Stimulated activated CD8-positive, alpha-beta memory T cell treated with anti-CD3 and anti-CD28 coated beads, Interleukin-12 subunit alpha, Interleukin-12 subunit beta, amount 100 ng/mL, for 24 hours (primary cell): ENCODE data around the gene GOSR1.
"Not testable (repeated sequence)": the region's sequence is repeated elsewhere in the genome, so short reads cannot be mapped to it uniquely, and the experiment has no call there.

Source experiments
- DNase-seq: peaks from one replicate; pipeline ENCODE4 v3.0.0-alpha.2; 2020; ENCODE audit errors: extremely low read depth

Gene GOSR1

DNA sequence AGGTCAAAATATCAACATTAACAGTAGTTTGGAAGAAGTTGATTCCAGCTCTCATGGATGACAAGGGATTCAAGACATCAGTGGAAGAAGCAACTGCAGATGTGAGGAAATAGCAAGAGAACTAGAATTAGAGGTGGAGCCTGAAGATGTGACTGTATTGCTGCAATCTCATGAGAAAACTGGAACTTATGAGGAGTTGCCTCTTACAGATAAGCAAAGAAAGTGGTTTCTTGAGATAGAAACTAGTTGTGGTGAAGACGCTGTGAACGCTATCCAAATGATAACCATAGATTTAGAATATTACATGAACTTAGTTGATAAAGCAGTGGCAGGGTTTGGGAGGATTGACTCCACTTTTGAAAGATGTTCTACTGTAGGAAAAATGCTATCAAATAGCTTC, 67.8 kb downstream of the GOSR1 start:
- DNase-seq, result no peak

DNA sequence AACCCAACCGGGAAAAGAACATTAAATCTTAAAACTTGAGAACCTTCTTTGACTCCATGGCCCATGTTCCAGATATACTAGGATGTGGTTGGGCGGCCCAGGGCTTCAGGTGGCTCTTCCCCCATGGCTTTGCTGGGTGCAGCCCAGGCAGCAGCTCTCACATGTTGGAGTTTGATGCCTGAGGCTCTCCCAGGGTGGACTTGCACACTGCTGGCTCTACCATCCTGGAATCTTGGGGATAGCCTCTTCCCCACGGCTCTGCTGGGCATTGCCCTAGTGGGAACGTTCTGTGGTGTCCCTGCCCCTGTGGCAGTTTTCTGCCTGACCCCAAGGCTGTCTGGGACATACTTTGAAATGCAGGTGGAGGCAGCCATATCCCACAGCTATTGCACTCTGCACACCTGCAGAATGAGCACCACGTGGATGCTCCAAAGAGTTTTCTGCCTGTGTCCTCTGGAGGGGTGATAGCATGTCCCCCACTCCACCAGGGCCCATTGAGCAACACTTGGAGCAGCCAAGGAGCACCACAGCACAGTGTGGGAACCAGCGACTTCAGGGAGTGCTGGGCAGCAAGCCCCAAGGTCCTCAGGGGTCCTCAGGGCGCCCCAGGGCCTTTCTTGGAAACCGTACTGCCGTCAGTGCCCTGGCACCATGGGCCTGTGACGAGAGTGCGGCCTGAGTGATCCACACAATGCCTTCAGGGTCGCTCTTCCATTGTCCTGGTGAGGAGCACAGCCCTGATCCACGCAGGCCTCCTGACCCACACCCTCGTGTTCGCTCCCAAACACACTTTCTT, 70.8 kb downstream of the GOSR1 start:
- no peak for DNase-seq

DNA sequence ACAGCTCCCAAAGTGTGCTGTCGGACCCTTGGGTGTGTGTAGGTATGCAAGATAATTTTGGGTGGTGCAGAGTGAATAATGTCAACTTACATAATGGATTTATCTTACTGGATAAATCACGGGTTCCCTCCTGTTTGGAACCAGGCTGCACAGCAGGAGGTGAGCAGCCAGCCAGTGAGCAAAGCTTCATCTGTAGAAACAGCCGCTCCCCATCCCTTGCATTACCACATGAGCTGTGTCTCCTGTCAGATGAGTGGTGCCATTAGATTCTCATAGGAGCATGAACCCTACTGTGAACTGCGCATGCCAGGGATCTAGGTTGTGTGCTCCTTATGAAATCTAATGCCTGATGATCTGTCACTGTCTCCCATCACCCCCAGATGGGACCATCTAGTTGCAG, 72.0 kb downstream of the GOSR1 start:
- DNase-seq, result not testable (repeated sequence)

DNA sequence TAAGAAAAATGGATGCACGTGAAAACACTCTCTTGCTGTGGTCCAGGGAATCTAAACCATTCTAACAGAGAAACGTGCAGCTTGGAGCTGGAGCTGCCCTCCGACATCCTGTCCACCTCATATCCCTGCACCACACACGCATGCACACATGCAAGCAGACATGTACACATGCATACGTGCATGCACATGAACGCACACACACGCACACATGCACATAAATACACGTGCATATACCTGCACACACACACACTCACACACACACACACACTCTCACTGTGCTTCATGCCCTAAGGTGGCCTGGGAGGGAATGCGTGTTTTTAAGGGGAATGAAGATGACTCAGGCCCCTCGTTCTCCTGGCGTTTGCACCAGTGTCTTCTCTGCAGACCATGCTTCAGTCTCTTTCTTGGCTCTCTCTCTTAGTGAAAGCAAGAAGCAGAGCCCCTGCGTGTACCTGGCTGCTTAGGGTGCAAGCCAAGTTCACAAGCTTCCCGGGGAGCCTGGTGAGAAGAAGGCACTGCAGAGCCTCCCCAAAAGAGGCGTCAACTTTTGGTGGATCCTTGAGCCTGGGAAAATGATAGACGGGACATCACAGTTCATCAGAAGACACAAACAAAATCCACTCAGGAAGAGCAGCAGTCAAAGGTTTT, 72.8 kb downstream of the GOSR1 start:
- DNase-seq, result no peak

DNA sequence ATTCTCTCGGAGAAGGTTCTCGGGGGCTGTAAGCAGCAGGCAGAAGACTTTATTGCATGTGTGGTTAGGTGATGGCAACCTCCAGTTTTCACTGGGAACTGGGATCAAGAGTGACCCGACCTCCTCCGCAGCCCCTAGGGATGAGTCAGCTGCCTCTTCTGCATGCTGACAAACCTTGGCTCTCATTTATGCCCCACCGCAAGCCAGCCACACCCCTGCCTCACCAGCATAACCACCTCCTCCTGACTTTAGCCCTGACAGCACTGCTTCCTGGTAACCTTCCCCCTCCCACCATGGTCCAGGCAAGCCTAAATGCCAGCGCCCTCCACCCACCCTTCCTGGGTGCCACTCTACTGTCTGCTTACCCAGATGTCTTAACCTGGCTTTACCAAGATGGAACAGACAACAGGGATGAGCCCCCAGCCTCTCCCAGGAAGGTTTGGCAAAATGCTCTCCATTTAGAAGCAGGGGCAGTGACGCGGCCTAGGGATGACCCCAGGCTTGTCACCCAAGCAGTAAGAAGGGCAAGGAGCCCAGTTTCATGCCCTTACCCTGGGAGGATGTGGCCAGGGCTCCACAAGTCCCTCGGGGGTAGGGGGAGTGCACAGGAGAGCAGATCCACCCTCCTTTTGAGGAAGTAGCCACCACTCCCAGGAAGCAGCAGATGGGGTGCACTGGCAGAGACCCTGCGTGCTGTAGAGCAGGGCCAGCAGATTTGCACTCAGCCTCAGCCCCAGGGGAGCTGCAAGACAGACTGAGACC, 73.5 kb downstream of the GOSR1 start:
- no peak for DNase-seq

DNA sequence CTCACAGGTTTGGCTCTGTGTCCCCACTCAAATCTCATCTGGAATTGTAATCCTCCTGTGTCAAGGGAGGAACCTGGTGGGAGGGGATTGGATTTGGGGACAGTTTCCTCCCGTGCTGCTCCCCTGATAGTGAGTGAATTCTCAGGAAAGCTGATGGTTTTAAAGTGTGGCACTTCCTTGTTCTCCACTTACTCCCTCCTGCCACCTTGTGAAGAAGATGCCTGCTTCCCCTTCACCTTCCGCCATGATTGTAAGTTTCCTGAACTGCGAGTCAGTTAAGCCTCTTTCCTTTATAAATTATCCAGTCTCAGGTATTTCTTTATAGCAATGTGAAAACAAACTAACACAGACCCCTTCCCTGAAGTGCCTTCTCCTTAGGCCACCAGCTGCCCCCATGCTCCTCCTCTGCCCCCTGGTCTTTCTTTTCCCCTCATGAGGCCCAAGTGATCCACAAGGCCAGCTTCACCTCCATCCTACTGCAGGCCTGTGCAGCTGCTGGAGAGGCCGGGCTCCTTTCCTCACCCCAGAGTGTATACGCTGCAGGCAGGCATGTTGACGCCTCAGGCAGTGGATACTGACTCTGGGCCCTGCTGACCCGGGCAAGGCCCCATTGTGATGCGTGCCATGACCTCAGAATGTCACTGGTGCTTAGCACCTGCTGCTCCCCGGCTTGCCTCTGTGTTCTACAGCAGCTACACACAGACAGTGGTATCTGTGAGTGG, 74.2 kb downstream of the GOSR1 start:
- DNase-seq, result not testable (repeated sequence)

DNA sequence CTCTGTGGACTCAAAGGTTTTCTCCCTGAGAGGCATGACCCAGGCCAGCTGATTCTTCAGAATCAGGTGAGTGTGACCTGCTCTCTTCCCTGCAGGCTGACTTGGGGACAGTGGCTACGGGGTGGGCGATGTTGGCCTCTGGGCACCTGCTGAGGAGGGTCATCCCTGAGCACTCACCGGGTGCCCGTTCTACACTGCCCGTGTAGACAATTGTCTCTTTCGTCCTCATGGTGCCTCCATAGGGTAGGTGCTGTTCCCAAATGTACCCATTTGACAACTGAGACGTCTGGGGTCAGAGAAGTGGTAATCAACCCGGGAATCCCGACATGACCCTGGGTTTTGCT, 74.8 kb downstream of the GOSR1 start:
- DNase-seq, result no peak

DNA sequence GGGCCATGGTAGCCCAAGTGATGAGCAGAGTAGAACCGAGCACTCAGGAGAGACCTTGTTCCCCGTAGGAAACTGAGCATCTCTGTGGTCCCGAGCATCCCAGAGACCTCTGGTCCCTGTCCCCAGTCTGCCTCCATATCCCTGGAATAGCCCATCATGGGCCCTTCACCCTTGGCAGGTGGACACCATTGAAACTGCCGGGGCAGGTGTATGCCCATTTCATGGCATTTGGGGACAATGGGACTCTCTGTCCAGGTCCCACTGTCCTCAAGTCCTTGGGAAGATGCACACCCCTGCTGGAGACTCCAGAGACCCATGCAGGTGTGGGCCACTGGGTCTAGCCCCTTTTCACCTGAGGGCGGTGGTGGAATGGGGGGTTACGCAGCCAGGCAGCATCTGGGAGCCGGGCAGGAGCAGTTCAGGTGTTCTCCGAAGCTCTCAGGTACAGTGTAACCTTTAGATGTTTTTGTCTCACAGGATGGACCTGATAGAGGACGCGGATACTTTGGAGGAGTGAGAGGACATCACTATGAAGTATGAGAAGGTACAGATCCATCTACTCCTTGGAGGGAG, 75.9 kb downstream of the GOSR1 start:
- DNase-seq, result no peak

DNA sequence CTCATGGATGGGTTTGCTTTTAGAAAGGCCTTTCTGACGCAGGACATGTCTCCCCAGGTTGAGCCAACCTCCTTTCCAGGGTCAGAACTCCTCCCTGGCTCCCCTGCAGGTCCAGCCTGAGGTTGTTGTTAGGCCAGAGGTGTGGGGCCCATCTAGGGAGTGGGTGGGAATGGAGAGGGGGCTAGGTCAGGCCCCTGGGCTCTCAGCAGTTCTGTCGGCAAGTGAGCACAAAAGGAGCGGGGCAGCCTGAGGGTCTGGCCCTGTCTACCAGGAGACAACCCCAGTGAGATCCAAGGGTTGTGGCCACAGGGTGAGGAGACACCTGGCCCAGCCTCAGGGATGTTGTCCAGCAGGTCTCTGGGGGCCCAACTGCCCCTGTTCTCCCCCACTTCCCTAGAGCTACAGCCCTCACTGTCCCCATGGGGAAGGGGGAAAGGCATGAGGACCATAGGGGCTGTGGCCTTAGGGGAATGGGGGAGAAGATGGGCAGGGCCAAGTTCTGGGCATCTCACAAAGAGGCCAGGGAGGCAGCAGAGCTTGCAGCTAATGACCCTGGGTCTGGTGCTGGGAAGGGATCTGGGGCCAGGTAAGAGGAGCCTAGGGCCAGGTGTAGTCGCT, 76.7 kb downstream of the GOSR1 start:
- not testable (repeated sequence) for DNase-seq

DNA sequence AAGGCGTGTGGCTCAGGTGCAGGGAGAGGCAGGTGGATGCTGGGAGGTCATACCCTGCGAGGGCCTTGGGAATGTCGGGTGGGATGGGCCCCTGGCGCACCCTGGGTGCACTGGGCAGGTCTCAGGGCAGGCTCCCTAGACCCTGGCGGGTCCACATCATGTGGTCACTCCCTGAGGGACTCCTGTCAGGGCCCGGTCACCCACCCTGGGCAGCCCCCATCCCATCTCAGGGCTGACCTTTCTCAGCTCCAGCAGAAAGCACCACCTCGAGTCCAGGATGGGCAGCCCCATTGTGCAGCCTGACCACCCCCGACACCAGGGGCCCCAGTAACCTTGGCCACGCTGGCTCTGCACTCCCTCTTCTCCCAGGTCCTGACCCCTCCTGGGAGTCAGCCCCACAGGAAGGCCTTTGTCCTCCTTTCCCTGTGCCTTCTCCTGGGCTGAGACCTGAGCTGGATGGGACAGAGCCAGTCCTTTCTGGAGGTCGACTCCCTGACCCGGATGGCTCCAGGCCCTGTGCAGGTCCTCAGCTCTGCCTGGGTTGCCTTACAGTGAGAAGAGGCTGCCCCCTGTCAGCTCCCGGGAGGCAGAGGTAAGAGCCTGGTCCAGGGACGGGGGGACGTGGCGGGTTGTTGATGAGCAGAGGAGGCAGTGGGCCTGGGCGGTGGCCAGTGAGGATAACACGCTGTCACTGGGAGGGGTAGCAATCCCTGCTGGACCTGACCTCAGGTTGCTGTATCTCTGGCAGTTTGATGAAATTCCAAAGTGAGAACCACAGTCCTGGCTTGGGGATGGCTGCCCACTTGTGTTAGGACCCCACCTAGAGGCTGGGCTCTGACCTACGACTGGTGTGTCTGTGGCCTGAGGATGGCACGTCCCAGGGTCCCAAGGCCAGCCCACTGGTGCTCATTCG, 77.9 kb downstream of the GOSR1 start:
- DNase-seq, result no peak

DNA sequence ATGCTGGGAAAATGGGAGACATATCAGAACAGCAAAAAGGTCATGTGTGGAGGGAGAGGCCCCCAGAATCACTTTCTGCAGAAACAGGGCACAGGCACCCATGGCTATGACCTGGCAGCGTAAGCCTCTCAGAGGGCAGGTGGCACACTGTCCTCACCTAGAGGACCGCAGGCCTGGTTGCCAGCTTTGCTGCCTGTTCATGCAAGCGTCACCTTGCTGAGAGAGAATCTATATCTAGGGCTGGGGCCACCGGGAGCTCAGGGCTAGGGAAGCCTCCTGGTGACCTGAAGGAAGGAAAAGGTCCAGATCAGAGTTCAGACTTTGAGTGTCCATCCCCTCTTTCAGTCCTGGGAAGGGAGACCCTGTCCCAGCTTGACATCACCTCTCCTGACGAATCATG, 78.7 kb downstream of the GOSR1 start:
- DNase-seq, result no peak

DNA sequence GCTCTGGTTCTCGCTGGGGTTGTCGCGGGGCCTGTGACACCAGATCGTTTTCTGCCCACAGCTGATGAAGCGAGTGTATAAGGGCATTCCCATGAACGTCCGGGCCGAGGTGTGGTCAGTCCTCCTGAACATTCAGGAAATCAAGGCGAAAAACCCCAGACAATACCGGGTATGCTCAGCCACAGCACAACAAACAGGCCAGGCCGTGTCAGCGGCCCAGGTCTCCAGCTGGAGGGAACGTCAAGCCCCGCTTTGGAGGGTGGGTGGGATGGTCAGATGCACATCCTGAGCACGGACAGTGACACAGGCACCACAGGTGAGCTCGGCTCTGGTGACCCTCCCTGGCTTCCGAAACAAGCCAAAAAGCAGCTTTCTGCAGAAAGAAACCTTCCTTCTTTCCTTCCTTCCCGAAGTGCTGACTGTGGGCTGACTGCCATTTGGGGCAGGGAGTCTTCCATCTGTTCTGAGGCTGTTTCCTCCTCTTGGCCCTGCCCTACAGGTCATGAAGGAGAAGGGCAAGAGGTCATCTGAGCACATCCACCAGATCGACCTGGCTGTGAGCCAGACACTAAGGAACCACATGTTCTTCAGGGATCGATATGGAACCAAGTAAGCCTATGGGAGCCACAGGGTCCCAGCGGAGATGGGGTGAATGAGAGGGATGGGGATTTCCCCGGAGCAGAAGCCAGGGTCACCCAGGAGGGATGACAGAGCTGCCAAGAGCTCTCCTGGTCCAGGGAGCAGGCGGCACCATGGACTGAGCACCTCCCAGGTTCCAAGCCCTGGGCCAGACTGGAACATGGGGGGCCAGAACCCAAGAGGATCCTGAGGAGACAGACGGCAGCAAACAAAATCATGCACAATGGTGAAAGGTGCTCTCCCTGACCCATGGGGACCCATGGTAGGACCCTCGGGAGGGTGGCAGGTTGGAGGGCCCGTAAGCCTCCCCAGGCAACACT, 79.4 kb downstream of the GOSR1 start:
- no peak for DNase-seq

DNA sequence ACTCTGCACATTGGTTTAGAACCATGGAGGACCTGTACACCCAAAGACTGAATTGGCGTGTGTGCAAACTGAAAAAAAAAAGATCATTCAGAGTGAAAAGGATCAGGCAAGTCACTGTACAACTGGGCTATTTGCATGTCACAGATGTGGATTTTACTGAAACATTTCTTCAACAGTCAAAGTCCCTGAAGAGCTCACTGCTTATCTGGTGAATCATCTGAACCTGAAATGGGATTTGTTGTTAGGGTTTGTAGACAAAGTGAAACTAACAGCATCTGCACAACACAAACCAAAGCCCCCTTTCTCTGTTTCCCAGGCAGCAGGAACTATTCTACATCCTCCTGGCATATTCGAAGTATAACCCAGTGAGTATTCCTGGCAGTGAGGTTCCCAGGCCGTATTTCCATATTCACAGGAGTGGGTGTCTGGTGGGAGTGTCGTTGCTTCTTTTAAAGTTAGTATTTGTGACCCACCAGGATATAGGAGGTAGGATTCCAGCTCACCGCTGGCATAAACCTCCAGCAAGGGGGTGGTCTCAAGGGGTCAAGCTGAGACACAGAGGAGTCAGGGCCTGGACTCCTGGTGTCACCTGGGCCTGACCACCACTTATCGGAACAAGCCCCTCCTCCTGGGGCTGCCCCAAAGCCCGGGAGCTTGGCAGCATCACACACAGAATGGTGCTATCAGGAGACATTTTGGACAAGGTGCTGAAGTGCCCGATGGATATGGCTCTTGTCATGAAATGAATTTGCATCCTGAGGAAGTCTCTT, 80.9 kb downstream of the GOSR1 start:
- DNase-seq, result no peak

DNA sequence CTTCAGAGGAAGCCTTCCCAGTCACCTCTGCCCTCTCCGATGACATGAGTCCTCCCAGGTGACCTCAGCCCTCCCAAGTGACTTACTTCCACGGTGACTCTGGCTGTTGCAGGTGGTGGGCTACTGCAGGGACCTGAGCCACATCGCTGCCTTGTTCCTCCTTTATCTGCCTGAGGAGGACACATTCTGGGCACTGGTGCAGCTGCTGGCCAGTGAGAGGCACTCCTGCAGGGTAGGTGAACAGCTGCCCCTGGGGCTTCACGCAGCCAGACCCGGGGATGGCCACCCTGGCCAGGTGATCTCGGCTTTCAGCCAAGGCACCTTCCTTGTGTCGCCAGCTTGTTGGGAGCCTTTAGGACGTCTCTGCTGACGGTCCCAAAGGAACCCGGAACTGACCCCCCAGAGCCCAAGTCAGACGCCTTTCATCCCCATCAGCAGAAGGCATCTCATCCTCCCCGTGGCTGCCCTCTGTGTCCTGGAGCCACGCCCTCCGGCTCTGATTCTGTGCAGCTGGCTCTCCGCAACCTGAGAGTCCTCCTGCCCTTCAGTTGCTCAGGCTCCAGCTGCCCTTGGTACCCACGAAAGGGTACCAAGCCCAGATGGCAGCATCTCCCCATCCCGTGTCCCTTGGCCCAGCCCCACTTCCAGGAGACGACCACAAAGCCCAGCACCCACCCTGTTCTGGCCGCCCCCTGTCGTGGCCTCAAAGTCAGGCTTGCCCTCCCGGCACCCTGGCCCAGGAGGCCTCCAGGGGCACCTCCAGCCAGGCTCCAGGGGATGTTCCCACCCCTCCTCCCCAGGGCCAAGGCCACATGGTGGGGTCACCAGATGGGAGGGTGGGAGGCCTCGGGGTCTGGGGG, 81.7 kb downstream of the GOSR1 start:
- DNase-seq, result no peak

DNA sequence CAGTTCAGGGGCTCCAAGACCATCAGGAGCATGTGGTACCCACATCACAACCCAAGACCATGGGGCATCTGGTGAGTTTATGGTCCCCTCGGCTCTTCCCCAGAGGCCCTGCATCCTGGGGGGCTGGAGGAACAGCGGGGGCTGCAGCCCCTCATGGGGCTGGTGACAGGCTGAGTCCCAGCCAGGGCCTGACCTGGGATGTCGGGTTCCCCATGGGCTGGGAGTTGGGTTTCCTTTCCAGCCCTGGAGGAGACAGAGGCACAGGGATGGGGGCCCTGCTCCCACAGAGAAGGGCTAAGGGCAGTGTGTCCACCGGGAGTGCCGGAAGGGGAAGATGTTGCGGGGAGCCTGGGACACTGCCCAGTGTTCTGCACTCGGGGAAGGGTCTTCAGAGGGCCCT, 82.4 kb downstream of the GOSR1 start:
- DNase-seq, result no peak

DNA sequence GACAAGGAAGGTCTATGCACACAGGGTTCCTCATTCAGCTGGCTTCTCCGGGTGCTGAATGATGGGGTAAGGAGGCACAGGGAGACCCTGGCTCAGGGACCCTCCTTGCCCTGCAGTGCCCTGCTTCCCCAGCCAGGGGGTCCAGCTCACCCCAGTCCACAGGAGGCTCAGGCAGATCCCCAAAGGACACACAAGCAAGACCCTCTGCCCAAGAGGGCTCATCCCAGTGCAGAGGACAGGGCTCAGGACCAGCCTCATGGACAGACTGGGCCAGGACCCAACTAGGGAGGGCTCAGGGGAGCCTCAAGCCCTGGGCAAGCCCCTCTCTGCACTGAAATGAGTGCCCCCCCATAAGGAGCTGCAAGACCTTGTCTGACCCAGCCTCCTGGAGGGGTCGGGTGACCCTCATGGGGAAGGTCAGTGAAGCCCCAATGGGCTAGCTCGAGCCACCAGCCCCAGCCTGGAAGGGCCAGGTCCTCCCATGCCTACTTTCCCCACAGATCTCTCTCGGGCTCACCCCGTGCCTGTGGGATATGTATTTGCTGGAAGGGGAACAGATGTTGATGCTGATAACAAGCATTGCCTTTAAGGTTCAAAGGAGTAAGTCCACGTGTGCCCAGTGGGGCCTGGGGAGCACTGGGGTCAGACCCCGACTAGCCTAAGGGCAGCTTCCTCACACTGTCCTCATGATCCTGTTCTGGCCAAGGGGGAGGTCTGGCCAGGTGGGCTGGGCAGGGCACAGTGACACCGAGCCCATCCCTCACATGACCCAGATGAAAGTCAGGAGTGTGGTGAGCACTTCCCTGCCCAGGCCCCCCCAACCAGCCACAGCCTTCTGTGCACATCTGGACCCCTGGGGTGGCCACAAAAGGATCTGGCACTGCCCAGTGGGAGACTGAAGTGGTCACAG, 83.2 kb downstream of the GOSR1 start:
- not testable (repeated sequence) for DNase-seq
